HepG2 (cell line): ENCODE data around the gene KCND3. TPM values are rescaled to one million over a fixed set of nuclear protein-coding genes. Genes with fewer than 3 reads are reported as not detected.

Source experiments
- ATAC-seq: fragments of 200-7000 bp; cut with Tn5 transposase; 3 replicates; pipeline ENCODE4 v1.9.1; 2020; ENCODE audit warnings: mild to moderate bottlenecking, moderate library complexity
- BruUV-seq: library from RNA; stranded (reverse); fragments of 400-500 nt; replicated peaks from 2 replicates; lab custom pipeline; 2021; lab: Mats Ljungman, UMichigan
- CTCF ChIA-PET: fragments of 300-600 bp; formaldehyde crosslinking; extraction: SDS; loops from one replicate; lab custom pipeline; 2021; ENCODE audit warnings: low total read pairs, inconsistent platforms, low intra/inter-chr PET ratio; lab: Yijun Ruan, JAX
- POLR2A ChIA-PET: fragments of 350-600 bp; sonication (Branson Sonifier 250); formaldehyde crosslinking; loops from one replicate; lab custom pipeline; 2020; ENCODE audit warnings: antibody characterized with exemption, inconsistent platforms; lab: Yijun Ruan, JAX
- DNase-seq: peaks from one replicate; pipeline ENCODE4 v3.0.0-alpha.2; 2015; ENCODE audit warnings: low spot score
- FAIRE-seq: peaks from 3 replicates; lab custom pipeline; 2011; peaks lifted over from hg19 to GRCh38; lab: Jason Lieb, UNC
- H2AFZ ChIP-seq: one replicate; pipeline ENCODE4 v1.6.1; 2011; ENCODE audit warnings: low read length, inconsistent platforms
- H3K27ac ChIP-seq: fragments of 300-600 bp; 3 replicates; pipeline ENCODE4 v1.8.0; 2011; ENCODE audit warnings: mixed run types, mild to moderate bottlenecking, mixed read lengths, low read length, inconsistent platforms; ENCODE audit not compliant: insufficient read depth; ENCODE audit errors: extremely low read length
- H3K27me3 ChIP-seq, 2 experiments: fragments of 200-600 bp in 1 of 2; 2 replicates in 1 of 2; 3 replicates in 1 of 2; pipeline versions ENCODE4 v1.6.0 to v1.8.0; 2011; ENCODE audit warnings: low read length in 2 of 2, mild to moderate bottlenecking in 2 of 2, moderate library complexity in 2 of 2, inconsistent platforms in 1 of 2; ENCODE audit not compliant: insufficient read depth in 2 of 2, control insufficient read depth in 1 of 2
- H3K36me3 ChIP-seq, 2 experiments: fragments of 200-600 bp in 1 of 2; replicated peaks in 1 of 2; 2 replicates in 1 of 2; 3 replicates in 1 of 2; pipeline versions ENCODE4 v1.5.1 to v1.8.0; 2011; ENCODE audit warnings: low read length in 2 of 2, inconsistent platforms in 1 of 2; ENCODE audit not compliant: insufficient read depth in 2 of 2, control insufficient read depth in 1 of 2
- H3K4me1 ChIP-seq: 2 replicates; pipeline ENCODE4 v1.5.1; 2012; ENCODE audit warnings: low read length, inconsistent platforms; ENCODE audit not compliant: insufficient read depth
- H3K4me2 ChIP-seq: 2 replicates; pipeline ENCODE4 v1.6.0; 2011; ENCODE audit warnings: low read depth, low read length, inconsistent platforms
- H3K4me3 ChIP-seq, 3 experiments: fragments of 200-600 bp in 1 of 3; sonication (generic), shearing (Covaris generic) in 1 of 3; replicated peaks in 1 of 3; 2 replicates each; pipeline ENCODE4 v1.5.1; 2011 to 2016; ENCODE audit warnings: low read length in 3 of 3, inconsistent platforms in 2 of 3, low read depth in 2 of 3, mild to moderate bottlenecking in 2 of 3, control low read depth in 1 of 3, mixed read lengths in 1 of 3; ENCODE audit not compliant: insufficient read depth in 1 of 3
- H3K79me2 ChIP-seq: one replicate; pipeline ENCODE4 v1.6.1; 2011; ENCODE audit warnings: low read length, inconsistent platforms; ENCODE audit not compliant: insufficient read depth
- H3K9ac ChIP-seq: 2 replicates; pipeline ENCODE4 v1.6.0; 2011; ENCODE audit warnings: mild to moderate bottlenecking, low read depth, low read length, inconsistent platforms; ENCODE audit not compliant: insufficient read depth
- H3K9me3 ChIP-seq: 2 replicates; pipeline ENCODE4 v1.5.1; 2012; ENCODE audit warnings: mild to moderate bottlenecking, low read length
- H4K20me1 ChIP-seq: 2 replicates; pipeline ENCODE4 v1.6.0; 2011; ENCODE audit warnings: inconsistent platforms, mild to moderate bottlenecking, low read length, moderate library complexity; ENCODE audit not compliant: insufficient read depth
- GTF3A ChIP-seq: sonication (generic); formaldehyde crosslinking; conservative IDR thresholded peaks from 2 replicates; pipeline ENCODE4 v1.4.0; 2020; ENCODE audit warnings: mild to moderate bottlenecking, missing genetic modification reagents
- NCOR1 ChIP-seq: fragments of 200-600 bp; sonication (generic); IDR thresholded peaks from 2 replicates; pipeline ENCODE4 v1.7.0; 2017; ENCODE audit warnings: antibody characterized with exemption, low read length, borderline replicate concordance
- NKX3-1 ChIP-seq: sonication (generic); formaldehyde crosslinking; IDR thresholded peaks from 2 replicates; pipeline ENCODE4 v1.5.0; 2020; ENCODE audit warnings: missing genetic modification reagents
- ONECUT2 ChIP-seq: sonication (generic); formaldehyde crosslinking; IDR thresholded peaks from 2 replicates; pipeline ENCODE4 v1.4.0; 2020; ENCODE audit warnings: missing genetic modification reagents
- PRPF4 ChIP-seq: fragments of 200-400 bp; formaldehyde crosslinking; IDR thresholded peaks from 2 replicates; pipeline ENCODE4 v1.6.1; 2016; ENCODE audit warnings: low read length, low read depth; ENCODE audit not compliant: poor library complexity, severe bottlenecking
- SP5 ChIP-seq: IDR thresholded peaks from 2 replicates; pipeline ENCODE4 v1.6.1; 2016; ENCODE audit warnings: low read depth, borderline replicate concordance
- ZNF281 ChIP-seq: sonication (generic); formaldehyde crosslinking; IDR thresholded peaks from 2 replicates; pipeline ENCODE4 v1.4.0; 2020; ENCODE audit warnings: missing genetic modification reagents, borderline replicate concordance
- ZNF350 ChIP-seq: sonication (generic); formaldehyde crosslinking; IDR thresholded peaks from 2 replicates; pipeline ENCODE4 v1.4.0; 2020; ENCODE audit warnings: mild to moderate bottlenecking, low read depth, missing genetic modification reagents, borderline replicate concordance
- ZNF607 ChIP-seq: sonication (generic); formaldehyde crosslinking; IDR thresholded peaks from 2 replicates; pipeline ENCODE4 v1.5.1; 2020; ENCODE audit warnings: missing genetic modification reagents, mild to moderate bottlenecking, borderline replicate concordance
- ZNF704 ChIP-seq: sonication (generic); formaldehyde crosslinking; IDR thresholded peaks from 2 replicates; pipeline ENCODE4 v1.8.1; 2023; ENCODE audit warnings: mild to moderate bottlenecking, inconsistent platforms, moderate library complexity, missing genetic modification reagents, borderline replicate concordance
- WGBS: methylation state at CpG from one replicate; pipeline ENCODE4 v1.1.6; 2017; ENCODE audit warnings: low lambda C conversion rate; 5-methylcytosine and 5-hydroxymethylcytosine counted together
- in situ Hi-C: cut with HindIII; loops from 2 replicates; pipeline ENCODE4 v1.10.0; 2017; ENCODE audit warnings: low pct_unique_long_range_greater_than_20kb; ENCODE audit not compliant: extremely low pct_ligation_motif_present
- intact Hi-C: fragments of 100-400 bp; cut with micrococcal nuclease; formaldehyde crosslinking; loops from one replicate; pipeline ENCODE4 v1.10.0; 2022; ENCODE audit not compliant: unreplicated experiment
- polyA plus RNA-seq, 8 experiments: library from polyadenylated mRNA; depleted of rRNA in 3 of 8; stranded (reverse) in 7 of 8; unstranded in 1 of 8; fragments of >200 nt; fragmentation: Illumina TruSeq in 4 of 8; extraction: Trizol in 4 of 8; gene quantifications; 2 replicates each; pipeline versions ENCODE4 v1.2.1 to v1.2.3, GENCODE V29; 2011 to 2016; ENCODE audit warnings: low read depth in 4 of 8, missing spikeins in 1 of 8, mixed read lengths in 1 of 8; ENCODE audit not compliant: insufficient read depth in 1 of 8
- total RNA-seq, 5 experiments: library from RNA; depleted of rRNA; stranded (reverse); fragments of >200 nt; fragmentation: Illumina TruSeq; extraction: Trizol; gene quantifications; 2 replicates each; pipeline ENCODE4 v1.2.3, GENCODE V29; 2016; ENCODE audit warnings: low read depth in 1 of 5
- TF ChIP-seq, protein P1 (sequence below), 2 experiments: fragments of 450-650 bp in 1 of 2; sonication (generic) in 1 of 2; formaldehyde crosslinking; IDR thresholded peaks; 2 replicates each; pipeline versions ENCODE4 v1.5.0 to v1.8.0; 2020 to 2022; ENCODE audit warnings: mild to moderate bottlenecking in 1 of 2, missing genetic modification reagents in 1 of 2

Gene KCND3
- total and polyA plus RNA-seq, 2 of the 13 experiments (the other 11 are each of a cell fraction or from before 2014, with no cell fraction given): 0.04 TPM; not detected in 1

DNA sequence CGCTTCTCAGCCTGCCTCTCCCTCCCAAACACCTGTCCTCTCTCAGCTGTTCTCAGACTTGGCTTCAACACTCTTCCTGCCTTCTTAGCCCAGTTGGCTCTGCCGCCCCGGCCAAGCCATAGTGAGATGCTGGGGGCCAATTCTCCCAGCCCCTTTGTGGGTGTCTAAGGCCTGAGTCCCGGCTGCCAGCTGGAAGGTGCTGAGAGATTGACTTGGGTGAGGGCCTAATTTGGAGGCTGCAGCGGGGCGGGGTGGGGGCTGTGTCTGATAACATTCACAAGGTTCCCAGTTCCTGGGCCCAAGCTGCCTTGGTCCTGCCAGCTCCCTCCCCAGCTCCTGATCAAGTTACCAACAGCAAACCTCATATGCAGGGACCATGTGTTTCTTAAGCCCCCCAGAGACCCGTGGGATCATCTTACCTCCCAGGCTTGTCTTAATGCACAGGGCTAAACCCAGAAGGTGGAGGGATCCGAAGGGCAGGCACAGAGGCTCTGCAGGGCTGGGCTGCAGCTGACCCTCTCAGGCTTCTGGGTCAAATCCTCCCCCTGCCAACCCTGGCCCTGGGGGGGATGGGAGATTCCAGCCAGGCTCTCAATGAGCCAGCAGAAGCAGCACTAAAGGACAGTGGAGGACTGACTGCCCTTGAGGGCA is 260.1 kb downstream of the KCND3 start:
- no TSS peak for BruUV-seq
- ATAC-seq: no peak
- Histone ChIP-seq H3K4me2 (no peak overlapping the region), H4K20me1 (no peaks in the 10 kb centered on the region), H3K9me3 (no peaks in the 10 kb centered on the region), H3K4me1 (peaks cover 64% of the 10 kb centered on the region), H3K27ac (no peak overlapping the region), H3K4me3 (no peak overlapping the region), H3K79me2 (peaks cover 3% of the 10 kb centered on the region), H2AFZ (no peak overlapping the region), H3K27me3 (no peaks in the 10 kb centered on the region), H3K9ac (no peak overlapping the region), H3K36me3 (0 out of 5 replicates have a peak, but pooled peaks cover 0 to 2% of the 10 kb centered on the region in 2 experiments)
- no peak for FAIRE-seq
- DNase-seq: no peak
- ChIA-PET POLR2A (no interaction called here), CTCF (no interaction called here)
- in situ Hi-C loops: no loop called here
- WGBS: 87% methylated on average over 5 of the region's 8 CpGs
- TF ChIP-seq ZNF607: no peak
- intact Hi-C loops: no loop called here

DNA sequence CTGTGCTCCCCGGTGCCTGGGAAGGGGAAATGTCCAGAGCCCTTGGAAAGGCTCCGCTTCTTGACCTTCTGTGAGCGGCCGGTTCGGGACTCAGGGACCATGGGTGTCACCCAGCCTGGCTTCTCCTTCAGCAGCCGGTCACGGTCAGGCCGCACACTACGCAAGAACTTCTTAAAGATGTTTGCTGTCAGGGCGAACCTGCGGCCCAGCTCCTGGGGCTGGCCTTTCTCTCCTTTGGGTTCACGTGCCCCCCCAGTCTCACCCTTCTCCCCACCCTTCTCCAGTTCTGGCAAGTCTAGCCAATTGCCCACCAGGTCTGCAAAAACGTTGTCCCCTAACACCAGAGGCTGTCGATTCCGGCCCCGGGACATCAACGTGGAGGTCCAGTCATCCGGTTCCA is 262.4 kb downstream of the KCND3 start:
- no peak overlapping the region for H3K4me2 ChIP-seq
- no TSS peak for BruUV-seq
- CTCF ChIA-PET: no interaction called here
- H3K9me3 ChIP-seq: no peaks in the 10 kb centered on the region
- no peak overlapping the region for H2AFZ ChIP-seq
- H3K9ac ChIP-seq: no peak overlapping the region
- peaks cover 60% of the 10 kb centered on the region for H3K4me1 ChIP-seq
- in situ Hi-C loops (no loop called here), intact Hi-C loops (no loop called here)
- no peaks in the 10 kb centered on the region for H3K79me2 ChIP-seq
- POLR2A ChIA-PET: no interaction called here
- 0 out of 5 replicates have a peak, but pooled peaks cover 0 to 2% of the 10 kb centered on the region in 2 experiments for H3K36me3 ChIP-seq
- no peak for ATAC-seq
- DNase-seq: no peak
- H3K4me3 ChIP-seq: no peak overlapping the region
- FAIRE-seq: no peak
- H4K20me1 ChIP-seq: no peaks in the 10 kb centered on the region
- WGBS: 87% methylated on average over 13 of the region's 18 CpGs
- no peak overlapping the region for H3K27ac ChIP-seq
- no peaks in the 10 kb centered on the region for H3K27me3 ChIP-seq
- TF ChIP-seq ZNF350 (CRISPR knock-in tag) (no peak), ZNF704 (CRISPR knock-in tag) (no peak), ONECUT2 (CRISPR knock-in tag) (no peak), SP5 (no peak), NKX3-1 (CRISPR knock-in tag) (no peak), GTF3A (CRISPR knock-in tag) (no peak), PRPF4 (no peak), NCOR1 (no peak), ZNF281 (CRISPR knock-in tag) (no peak)
- TF ChIP-seq, protein P1, sequence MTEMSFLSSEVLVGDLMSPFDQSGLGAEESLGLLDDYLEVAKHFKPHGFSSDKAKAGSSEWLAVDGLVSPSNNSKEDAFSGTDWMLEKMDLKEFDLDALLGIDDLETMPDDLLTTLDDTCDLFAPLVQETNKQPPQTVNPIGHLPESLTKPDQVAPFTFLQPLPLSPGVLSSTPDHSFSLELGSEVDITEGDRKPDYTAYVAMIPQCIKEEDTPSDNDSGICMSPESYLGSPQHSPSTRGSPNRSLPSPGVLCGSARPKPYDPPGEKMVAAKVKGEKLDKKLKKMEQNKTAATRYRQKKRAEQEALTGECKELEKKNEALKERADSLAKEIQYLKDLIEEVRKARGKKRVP (CRISPR knock-in tag; IDR thresholded peaks at IDR 0.05): no peak
